AG10803 (cell line): ENCODE data around the gene MYO18B.

Experiments used
- DNase-seq: peaks from one replicate; pipeline ENCODE4 v3.0.0; 2010; ENCODE audit warnings: low read depth
- H3K4me3 ChIP-seq: 2 replicates; pipeline ENCODE4 v1.5.1; 2011; ENCODE audit warnings: mild to moderate bottlenecking, low read length, control low read depth
- CTCF ChIP-seq: conservative IDR thresholded peaks from 2 replicates; pipeline ENCODE4 v1.5.1; 2011; ENCODE audit warnings: mild to moderate bottlenecking, low read length, control low read depth, inconsistent platforms

The MYO18B gene

GRCh38 chr22:25829808-25830777 is 88.1 kb downstream of the MYO18B start:
- no peak overlapping the region for H3K4me3 ChIP-seq
- DNase-seq, result no peak
- no peak for TF ChIP-seq CTCF

DNA sequence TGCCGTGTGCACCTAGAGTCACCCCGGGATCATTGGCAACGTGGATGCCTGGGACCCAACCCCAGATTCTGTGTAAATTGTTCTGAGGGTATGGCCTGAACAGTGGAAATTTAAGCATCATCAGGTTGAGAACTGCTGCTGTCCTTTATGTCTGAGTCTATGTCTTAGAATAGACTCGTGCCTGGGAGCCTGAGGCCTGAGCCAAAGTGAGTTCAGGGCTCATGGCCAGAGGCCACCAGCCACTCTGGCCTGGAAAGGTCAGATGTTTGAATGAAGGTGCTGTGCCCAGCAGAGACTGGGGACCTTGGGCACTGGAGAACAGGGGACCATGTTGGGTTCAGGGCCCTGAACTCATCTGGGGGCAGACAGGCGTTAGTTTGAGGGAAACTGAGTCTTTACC is 91.1 kb downstream of the MYO18B start:
- TF ChIP-seq CTCF, result no peak
- no peak overlapping the region for H3K4me3 ChIP-seq
- no peak for DNase-seq

GRCh38 chr22:25833676-25834075 is 91.7 kb downstream of the MYO18B start:
- no peak overlapping the region for H3K4me3 ChIP-seq
- TF ChIP-seq CTCF, result no peak
- no peak for DNase-seq

DNA sequence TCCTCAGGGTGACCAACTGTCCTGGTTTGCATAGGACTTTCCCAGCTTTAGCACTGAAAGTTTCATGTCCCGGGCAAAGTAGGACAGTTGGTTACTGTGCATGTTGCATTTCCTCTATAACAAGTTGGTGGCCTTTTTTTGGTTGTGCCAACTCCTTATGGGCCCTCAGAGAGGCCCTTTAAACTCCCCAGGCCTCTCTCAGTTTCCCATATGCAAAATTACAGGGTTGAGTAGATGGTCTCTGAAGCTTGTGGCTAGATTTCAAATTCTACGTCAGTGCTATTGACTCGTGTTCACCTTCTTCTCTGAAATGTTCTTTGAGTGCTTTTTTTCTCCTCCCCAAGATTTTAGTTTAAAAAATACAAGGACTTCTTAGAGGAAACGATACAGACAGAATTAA is 92.5 kb downstream of the MYO18B start:
- TF ChIP-seq CTCF, result no peak
- H3K4me3 ChIP-seq, result no peak overlapping the region
- no peak for DNase-seq

- DNase-seq, result no peak
- H3K4me3 ChIP-seq, result no peak overlapping the region
- TF ChIP-seq CTCF, result no peak
Observed at GRCh38 chr22:25835348-25835747, 93.4 kb downstream of the MYO18B start.

- no peak overlapping the region for H3K4me3 ChIP-seq
- no peak for DNase-seq
- no peak for TF ChIP-seq CTCF
Observed at GRCh38 chr22:25837288-25837900, 95.4 kb downstream of the MYO18B start.
